H9 (cell line): ENCODE data around the gene OSBPL1A. TPM values are rescaled to one million over a fixed set of nuclear protein-coding genes. Genes with fewer than 3 reads are reported as not detected.

Source experiments
- DNase-seq: peaks from one replicate; pipeline ENCODE4 v3.0.0-alpha.2; 2017
- H2AFZ ChIP-seq: one replicate; pipeline ENCODE4 v1.6.1; 2013; ENCODE audit warnings: mild to moderate bottlenecking, low read length, control low read depth, moderate library complexity
- H2AK5ac ChIP-seq: 2 replicates; pipeline ENCODE4 v1.6.1; 2013; ENCODE audit warnings: low read length, control low read depth, mixed read lengths; ENCODE audit not compliant: insufficient read length
- H2BK120ac ChIP-seq: one replicate; pipeline ENCODE4 v1.6.1; 2013; ENCODE audit warnings: low read depth, mild to moderate bottlenecking, low read length, control low read depth, inconsistent platforms; ENCODE audit not compliant: poor library complexity, severe bottlenecking
- H2BK12ac ChIP-seq: 2 replicates; pipeline ENCODE4 v1.6.1; 2013; ENCODE audit warnings: low read length, control low read depth, mixed read lengths, low read depth; ENCODE audit not compliant: insufficient read length
- H2BK15ac ChIP-seq: 2 replicates; pipeline ENCODE4 v1.6.1; 2013; ENCODE audit warnings: low read depth, low read length, control low read depth
- H2BK20ac ChIP-seq: one replicate; pipeline ENCODE4 v1.6.1; 2013; ENCODE audit warnings: low read depth, mild to moderate bottlenecking, low read length, control low read depth, inconsistent platforms; ENCODE audit not compliant: poor library complexity, severe bottlenecking
- H2BK5ac ChIP-seq: 2 replicates; pipeline ENCODE4 v1.6.1; 2013; ENCODE audit warnings: low read length, control low read depth, mixed read lengths; ENCODE audit not compliant: insufficient read length
- H3K14ac ChIP-seq: 2 replicates; pipeline ENCODE4 v1.6.1; 2013; ENCODE audit warnings: low read length, control low read depth; ENCODE audit not compliant: insufficient read depth
- H3K18ac ChIP-seq: 2 replicates; pipeline ENCODE4 v1.6.1; 2013; ENCODE audit warnings: low read depth, mild to moderate bottlenecking, mixed read lengths, low read length, control low read depth; ENCODE audit not compliant: insufficient read length
- H3K23ac ChIP-seq: 2 replicates; pipeline ENCODE4 v1.6.1; 2013; ENCODE audit warnings: low read length, control low read depth, mixed read lengths, low read depth; ENCODE audit not compliant: insufficient read length
- H3K23me2 ChIP-seq: 2 replicates; pipeline ENCODE4 v1.6.1; 2013; ENCODE audit warnings: low read depth, mild to moderate bottlenecking, mixed read lengths, low read length, control low read depth; ENCODE audit not compliant: insufficient read length, poor library complexity, severe bottlenecking
- H3K27ac ChIP-seq: 2 replicates; pipeline ENCODE4 v1.5.1; 2013; ENCODE audit warnings: low read length, control low read depth, mixed read lengths, low read depth; ENCODE audit not compliant: insufficient read length
- H3K27me3 ChIP-seq: 2 replicates; pipeline ENCODE4 v1.6.1; 2013; ENCODE audit warnings: low read length, control low read depth, inconsistent platforms; ENCODE audit not compliant: insufficient read depth
- H3K4ac ChIP-seq: 2 replicates; pipeline ENCODE4 v1.6.1; 2013; ENCODE audit warnings: low read depth, mild to moderate bottlenecking, control low read depth, inconsistent platforms, low read length, moderate library complexity
- H3K4me1 ChIP-seq: 2 replicates; pipeline ENCODE4 v1.6.1; 2013; ENCODE audit warnings: low read length, control low read depth, inconsistent platforms; ENCODE audit not compliant: insufficient read depth
- H3K4me2 ChIP-seq: 2 replicates; pipeline ENCODE4 v1.6.1; 2013; ENCODE audit warnings: low read length, control low read depth, mixed read lengths; ENCODE audit not compliant: insufficient read length, insufficient read depth
- H3K56ac ChIP-seq: 2 replicates; pipeline ENCODE4 v1.6.1; 2013; ENCODE audit warnings: low read depth, mild to moderate bottlenecking, mixed read lengths, low read length, control low read depth; ENCODE audit not compliant: insufficient read length
- H3K79me1 ChIP-seq: 2 replicates; pipeline ENCODE4 v1.6.1; 2013; ENCODE audit warnings: low read depth, mild to moderate bottlenecking, moderate library complexity, low read length, control low read depth, inconsistent platforms; ENCODE audit not compliant: insufficient read depth, poor library complexity, severe bottlenecking
- H3K79me2 ChIP-seq: 2 replicates; pipeline ENCODE4 v1.6.1; 2013; ENCODE audit warnings: low read length, control low read depth, inconsistent platforms; ENCODE audit not compliant: insufficient read depth
- H3K9ac ChIP-seq: 2 replicates; pipeline ENCODE4 v1.6.1; 2013; ENCODE audit warnings: low read length, control low read depth, mixed read lengths; ENCODE audit not compliant: insufficient read length; ENCODE audit errors: extremely low read depth
- H3K9me3 ChIP-seq: one replicate; pipeline ENCODE4 v1.6.1; 2013; ENCODE audit warnings: low read depth, low read length, inconsistent platforms; ENCODE audit not compliant: control insufficient read depth
- H3T11ph ChIP-seq: one replicate; pipeline ENCODE4 v1.6.1; 2013; ENCODE audit warnings: mild to moderate bottlenecking, low read length, control low read depth, inconsistent platforms
- H4K20me1 ChIP-seq: one replicate; pipeline ENCODE4 v1.6.1; 2013; ENCODE audit not compliant: control insufficient read depth, insufficient read length, insufficient read depth
- H4K5ac ChIP-seq: 2 replicates; pipeline ENCODE4 v1.6.1; 2013; ENCODE audit warnings: low read depth, mild to moderate bottlenecking, mixed read lengths, low read length, control low read depth; ENCODE audit not compliant: insufficient read length
- H4K8ac ChIP-seq: replicated peaks from 2 replicates; pipeline ENCODE4 v1.6.1; 2013; ENCODE audit warnings: low read length, control low read depth, mixed read lengths, low read depth; ENCODE audit not compliant: insufficient read length
- H4K91ac ChIP-seq: 2 replicates; pipeline ENCODE4 v1.6.1; 2013; ENCODE audit warnings: low read depth, mild to moderate bottlenecking, moderate library complexity, mixed read lengths, low read length, control low read depth; ENCODE audit not compliant: insufficient read length
- H3K27ac Mint-ChIP-seq, 3 experiments: 2 replicates in 2 of 3; 3 replicates in 1 of 3; pipeline ENCODE4 v1.8.0; 2020 to 2021; ENCODE audit warnings: mixed read lengths in 3 of 3, mild to moderate bottlenecking in 1 of 3, moderate library complexity in 1 of 3
- H3K27me3 Mint-ChIP-seq: 2 replicates; pipeline ENCODE4 v1.8.0; 2021; ENCODE audit warnings: low read depth, mild to moderate bottlenecking, moderate library complexity, mixed read lengths
- H3K36me3 Mint-ChIP-seq, 3 experiments: 2 replicates in 2 of 3; 3 replicates in 1 of 3; pipeline ENCODE4 v1.8.0; 2020 to 2021; ENCODE audit warnings: low read depth in 3 of 3, mixed read lengths in 3 of 3; ENCODE audit not compliant: insufficient read depth in 1 of 3
- H3K4me1 Mint-ChIP-seq, 2 experiments: 2 replicates each; pipeline ENCODE4 v1.8.0; 2020; ENCODE audit warnings: mixed read lengths in 2 of 2
- H3K4me3 Mint-ChIP-seq, 2 experiments: 2 replicates in 1 of 2; 3 replicates in 1 of 2; pipeline ENCODE4 v1.8.0; 2020 to 2021; ENCODE audit warnings: mild to moderate bottlenecking in 2 of 2, mixed read lengths in 2 of 2, moderate library complexity in 1 of 2
- H3K9me3 Mint-ChIP-seq, 2 experiments: 2 replicates in 1 of 2; 3 replicates in 1 of 2; pipeline ENCODE4 v1.8.0; 2020; ENCODE audit warnings: mild to moderate bottlenecking in 2 of 2, mixed read lengths in 2 of 2, moderate library complexity in 1 of 2
- CTCF ChIP-seq: fragments of 200-600 bp; sonication (generic); conservative IDR thresholded peaks from 3 replicates; pipeline ENCODE4 v1.8.0; 2021; ENCODE audit warnings: antibody characterized with exemption, mild to moderate bottlenecking
- WGBS: extraction: QIAGEN DNeasy Blood & Tissue Kit; methylation state at CpG from one replicate; pipeline ENCODE4 v1.1.7; 2013; ENCODE audit warnings: missing lambda C conversion rate, low lambda C conversion rate, mixed read lengths; ENCODE audit not compliant: insufficient read length; ENCODE audit errors: extremely low coverage; 5-methylcytosine and 5-hydroxymethylcytosine counted together
- total RNA-seq: library from RNA; stranded (reverse); gene quantifications from 2 replicates; pipeline ENCODE4 v1.2.1, GENCODE V29; 2021

OSBPL1A gene
- total RNA-seq, 1 experiment from 2014 or later: 33.9 TPM

- no peak overlapping the region for H2BK15ac ChIP-seq
- H3K18ac ChIP-seq: no peak overlapping the region
- no peaks in the 10 kb centered on the region for H4K20me1 ChIP-seq
- H2BK20ac ChIP-seq: no peak overlapping the region
- H3K4me3 Mint-ChIP-seq: peak overlapping the region in 1 of 2 experiments; percentile 70; a peak in 2 of 5 replicates
- no peaks in the 10 kb centered on the region for H3K4me1 ChIP-seq
- peaks cover 3% of the 10 kb centered on the region; the same call in 1 of the 2 replicates for H3K79me2 ChIP-seq
- no peak overlapping the region for H3K23ac ChIP-seq
- H3K79me1 ChIP-seq: no peaks in the 10 kb centered on the region
- no peak overlapping the region for H3K27ac Mint-ChIP-seq
- no peak overlapping the region for H3K4ac ChIP-seq
- H3K27me3 ChIP-seq: no peaks in the 10 kb centered on the region
- H3K56ac ChIP-seq: no peak overlapping the region
- no peak overlapping the region for H4K91ac ChIP-seq
- H3K4me1 Mint-ChIP-seq: peaks cover 22 to 23% of the 10 kb centered on the region in 2 experiments
- H3K27me3 Mint-ChIP-seq: peaks cover 4% of the 10 kb centered on the region; the same call in 1 of the 2 replicates
- H3K27ac ChIP-seq: no peak overlapping the region
- peaks cover 15 to 35% (median 24%) of the 10 kb centered on the region in 3 experiments; a peak in 6 of 7 replicates for H3K36me3 Mint-ChIP-seq
- H3K9ac ChIP-seq: no peak overlapping the region
- H2BK5ac ChIP-seq: no peak overlapping the region
- no peak overlapping the region for H2BK120ac ChIP-seq
- peak; percentile 58 for TF ChIP-seq CTCF
- H3K9me3 Mint-ChIP-seq: no peaks in the 10 kb centered on the region
- no CpG with 5 or more reads among the region's 3 CpGs for WGBS
- H4K8ac ChIP-seq: no peak overlapping the region
- H2BK12ac ChIP-seq: no peak overlapping the region
- no peak for DNase-seq
- H3K9me3 ChIP-seq: no peaks in the 10 kb centered on the region
- no peak overlapping the region for H4K5ac ChIP-seq
- H2AFZ ChIP-seq: no peak overlapping the region
- no peak overlapping the region for H3T11ph ChIP-seq
- no peak overlapping the region for H2AK5ac ChIP-seq
- H3K23me2 ChIP-seq: peaks cover 16% of the 10 kb centered on the region
- no peak overlapping the region for H3K4me2 ChIP-seq
- no peak overlapping the region for H3K14ac ChIP-seq
These were observed 31.1 kb upstream of the OSBPL1A start for GRCh38 chr18:24428709-24429108.
